HUES48 (cell line): Measurements from ENCODE around the gene COMMD1.
A peak's percentile ranks its signal among the peaks of the same experiment; 100 is the strongest.
"Not testable (repeated sequence)": the region's sequence is repeated elsewhere in the genome, so short reads cannot be mapped to it uniquely, and the experiment has no call there.

Experiments
- H3K27ac ChIP-seq: one replicate; pipeline ENCODE4 v1.7.0; 2013; ENCODE audit warnings: low read depth, low read length, inconsistent platforms
- H3K27me3 ChIP-seq: 2 replicates; pipeline ENCODE4 v1.6.1; 2013; ENCODE audit warnings: mild to moderate bottlenecking, low read length; ENCODE audit not compliant: control insufficient read depth, insufficient read depth
- H3K36me3 ChIP-seq: 2 replicates; pipeline ENCODE4 v1.6.1; 2013; ENCODE audit warnings: low read length; ENCODE audit not compliant: control insufficient read depth, insufficient read depth
- H3K4me1 ChIP-seq: 2 replicates; pipeline ENCODE4 v1.6.1; 2013; ENCODE audit warnings: mild to moderate bottlenecking, low read length; ENCODE audit not compliant: control insufficient read depth, insufficient read depth
- H3K4me3 ChIP-seq: 2 replicates; pipeline ENCODE4 v1.5.1; 2013; ENCODE audit warnings: mild to moderate bottlenecking, low read depth, low read length
- H3K9ac ChIP-seq: 2 replicates; pipeline ENCODE4 v1.6.1; 2013; ENCODE audit warnings: mild to moderate bottlenecking, low read depth, low read length, moderate library complexity
- H3K9me3 ChIP-seq: 2 replicates; pipeline ENCODE4 v1.6.1; 2013; ENCODE audit warnings: low read length; ENCODE audit not compliant: control insufficient read depth, insufficient read depth

Gene COMMD1

GRCh38 chr2:62144689-62145477, 239.4 kb downstream of the COMMD1 start:
- Histone ChIP-seq H3K27ac (no peak overlapping the region), H3K9me3 (no peaks in the 10 kb centered on the region), H3K9ac (no peak overlapping the region), H3K4me3 (no peak overlapping the region), H3K36me3 (no peaks in the 10 kb centered on the region), H3K27me3 (no peaks in the 10 kb centered on the region), H3K4me1 (0 out of 2 replicates have a peak, but pooled peaks cover 15% of the 10 kb centered on the region)

DNA sequence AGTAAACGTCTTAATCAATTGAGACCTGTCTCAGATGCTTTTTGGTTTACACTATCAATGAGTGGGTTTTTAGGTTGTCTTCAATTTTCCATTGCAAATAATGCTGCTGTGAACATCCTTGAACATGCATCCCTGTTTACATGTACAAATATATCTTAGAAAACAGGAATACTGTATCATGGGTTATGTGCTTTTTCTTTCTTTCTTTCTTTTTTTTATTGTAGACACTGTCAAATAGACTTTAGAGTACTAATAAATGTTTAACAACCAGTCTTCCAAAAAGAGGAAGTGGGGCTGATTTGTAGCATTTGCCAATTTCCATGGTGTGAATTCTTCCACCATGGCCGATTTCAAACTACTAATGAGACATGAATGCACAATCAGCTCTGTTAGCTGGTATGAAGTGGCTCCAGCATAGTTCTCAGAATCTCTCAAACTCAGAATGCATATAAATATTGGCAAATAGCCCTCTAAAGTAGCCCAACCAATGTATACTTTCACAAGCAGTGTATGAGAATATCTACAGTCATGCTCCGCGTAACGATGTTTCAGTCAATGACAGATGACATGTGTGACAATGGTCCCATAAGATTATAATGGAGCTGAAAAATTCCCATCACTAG, 240.1 kb downstream of the COMMD1 start:
- H3K27me3 ChIP-seq, result no peaks in the 10 kb centered on the region
- H3K4me3 ChIP-seq, result no peak overlapping the region
- H3K27ac ChIP-seq, result no peak overlapping the region
- H3K36me3 ChIP-seq, result no peaks in the 10 kb centered on the region
- H3K4me1 ChIP-seq, result peaks cover 17% of the 10 kb centered on the region; the same call in 1 of the 2 replicates
- H3K9ac ChIP-seq, result no peak overlapping the region
- no peaks in the 10 kb centered on the region for H3K9me3 ChIP-seq

GRCh38 chr2:62146790-62147189, 241.3 kb downstream of the COMMD1 start:
- not testable (repeated sequence) for H3K27me3 ChIP-seq, H3K9me3 ChIP-seq, H3K9ac ChIP-seq, H3K4me3 ChIP-seq, H3K36me3 ChIP-seq, H3K27ac ChIP-seq
- H3K4me1 ChIP-seq, result peaks cover 28% of the 10 kb centered on the region

DNA sequence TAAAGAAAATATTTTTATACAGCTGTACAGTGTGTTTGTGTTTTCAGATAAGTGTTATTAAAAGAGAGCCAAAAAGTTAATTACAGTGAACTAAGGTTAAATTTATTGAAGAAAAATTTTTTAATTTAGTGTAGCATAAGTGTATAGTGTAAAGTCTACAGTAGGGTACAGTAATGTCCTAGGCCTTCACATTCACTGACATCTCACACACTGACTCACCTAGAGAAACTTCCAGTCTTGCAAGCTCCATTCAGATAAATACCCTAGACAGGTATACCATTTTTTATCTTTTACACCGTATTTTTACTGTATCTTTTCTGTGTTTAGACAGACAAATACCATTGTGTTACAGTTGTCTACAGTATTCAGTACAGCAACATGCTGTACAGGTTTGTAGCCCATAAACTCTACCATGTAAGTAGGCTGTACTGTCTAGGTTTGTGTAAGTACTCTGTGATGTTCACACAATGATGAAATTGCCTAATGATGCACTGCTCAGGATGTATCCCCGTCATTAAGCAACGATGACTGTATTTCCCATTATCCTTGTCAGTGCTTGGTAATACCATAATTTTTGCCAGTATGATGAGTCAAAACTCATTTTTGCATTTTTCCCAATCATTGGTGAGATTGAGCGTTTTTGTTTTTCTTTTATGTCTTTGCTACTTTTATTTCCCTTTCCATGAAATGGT, 242.3 kb downstream of the COMMD1 start:
- H3K27me3 ChIP-seq, result no peaks in the 10 kb centered on the region
- H3K36me3 ChIP-seq, result no peaks in the 10 kb centered on the region
- H3K9ac ChIP-seq, result no peak overlapping the region
- no peak overlapping the region for H3K27ac ChIP-seq
- no peaks in the 10 kb centered on the region for H3K9me3 ChIP-seq
- H3K4me1 ChIP-seq, result peaks cover 32% of the 10 kb centered on the region
- no peak overlapping the region for H3K4me3 ChIP-seq

DNA sequence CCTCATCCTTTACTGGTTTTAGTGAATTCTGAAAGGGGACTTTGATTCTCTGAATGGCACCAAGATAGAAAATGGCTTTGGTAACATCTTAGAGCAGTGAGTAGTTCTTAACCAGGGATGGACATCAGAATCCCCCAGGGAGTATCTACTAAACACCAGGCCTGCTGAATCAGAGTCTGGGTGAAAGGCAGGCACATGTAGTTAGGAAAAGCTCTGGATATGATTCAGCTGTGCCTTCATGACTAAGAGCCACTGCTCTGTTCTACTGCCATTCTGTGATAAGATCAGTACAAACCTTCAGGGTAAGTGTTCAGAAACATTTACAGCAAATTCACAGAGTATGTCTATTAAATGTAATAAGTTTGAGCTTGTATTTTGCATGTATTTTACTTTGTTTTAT, 244.2 kb downstream of the COMMD1 start:
- Histone ChIP-seq H3K4me3 (no peak overlapping the region), H3K9ac (no peak overlapping the region), H3K36me3 (no peaks in the 10 kb centered on the region), H3K4me1 (peaks cover 25% of the 10 kb centered on the region), H3K9me3 (no peaks in the 10 kb centered on the region), H3K27me3 (no peaks in the 10 kb centered on the region), H3K27ac (no peak overlapping the region)

DNA sequence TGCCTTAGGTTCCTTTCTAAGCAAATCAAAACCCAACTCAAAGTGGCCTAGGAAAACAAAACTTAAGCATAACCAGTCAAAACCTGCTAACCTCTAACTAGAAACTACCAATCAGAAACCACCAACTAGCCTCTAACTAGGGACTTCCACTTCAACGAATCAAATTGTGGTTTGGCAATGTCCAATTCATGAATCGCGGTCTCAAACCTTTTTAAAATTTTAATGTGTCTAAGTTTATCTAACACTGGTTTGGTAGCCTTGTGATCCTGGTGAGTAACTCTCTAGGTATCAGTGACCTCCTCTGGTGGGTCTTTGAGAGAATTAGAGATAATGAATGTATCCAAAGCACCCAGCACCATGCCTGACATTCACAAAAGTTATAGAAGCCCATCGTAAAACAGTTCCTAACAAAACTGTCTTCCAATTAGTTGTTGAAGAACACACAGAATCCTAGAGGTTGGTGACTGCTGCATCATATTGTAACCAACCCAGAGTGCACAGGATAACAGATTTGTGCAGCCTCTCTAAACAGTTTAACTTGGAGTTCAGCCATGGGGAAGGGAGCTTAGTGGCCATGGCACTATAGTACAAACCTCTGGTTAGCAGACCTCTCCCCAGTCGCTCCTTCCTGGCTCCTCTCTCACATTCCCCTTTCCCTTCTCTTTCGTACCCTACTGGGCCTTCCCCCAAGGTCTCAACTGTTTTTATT, 245.3 kb downstream of the COMMD1 start:
- peaks cover 22% of the 10 kb centered on the region for H3K4me1 ChIP-seq
- no peaks in the 10 kb centered on the region for H3K36me3 ChIP-seq
- peak overlapping the region; percentile 21; the same call in 1 of the 2 replicates for H3K4me3 ChIP-seq
- peak overlapping the region; percentile 38 for H3K27ac ChIP-seq
- no peaks in the 10 kb centered on the region for H3K27me3 ChIP-seq
- peaks cover 3% of the 10 kb centered on the region; the same call in 1 of the 2 replicates for H3K9me3 ChIP-seq
- no peak overlapping the region for H3K9ac ChIP-seq

DNA sequence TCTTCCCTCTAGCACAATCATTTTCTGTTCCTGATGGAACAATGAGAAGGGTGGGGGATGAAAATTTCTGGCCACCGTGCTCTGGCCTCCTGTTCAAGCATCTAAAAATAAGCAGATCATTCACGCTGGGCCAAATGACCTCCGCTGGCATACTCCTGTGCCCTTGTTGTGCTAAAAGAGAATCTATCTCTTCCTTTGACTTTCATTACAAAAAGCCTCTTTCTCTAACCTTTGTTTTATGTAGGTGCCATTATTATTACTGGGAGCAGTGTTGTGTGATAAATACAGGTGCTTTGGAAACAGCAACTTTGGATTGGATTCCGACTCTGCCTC, 245.8 kb downstream of the COMMD1 start:
- peak overlapping the region; percentile 38 for H3K27ac ChIP-seq

GRCh38 chr2:62152000-62152399, 246.5 kb downstream of the COMMD1 start:
- no peak overlapping the region for H3K4me3 ChIP-seq
- no peak overlapping the region for H3K27ac ChIP-seq
- peaks cover 26% of the 10 kb centered on the region for H3K4me1 ChIP-seq
- H3K9me3 ChIP-seq, result peaks cover 3% of the 10 kb centered on the region; the same call in 1 of the 2 replicates
- no peaks in the 10 kb centered on the region for H3K36me3 ChIP-seq
- no peak overlapping the region for H3K9ac ChIP-seq
- H3K27me3 ChIP-seq, result no peaks in the 10 kb centered on the region

More for the DNA sequence above, 245.8 kb downstream of the COMMD1 start:
- peaks cover 3% of the 10 kb centered on the region; the same call in 1 of the 2 replicates for H3K9me3 ChIP-seq
- peak overlapping the region; percentile 21; the same call in 1 of the 2 replicates for H3K4me3 ChIP-seq
- H3K4me1 ChIP-seq, result peaks cover 22% of the 10 kb centered on the region
- H3K27me3 ChIP-seq, result no peaks in the 10 kb centered on the region
- no peaks in the 10 kb centered on the region for H3K36me3 ChIP-seq
- H3K9ac ChIP-seq, result no peak overlapping the region

DNA sequence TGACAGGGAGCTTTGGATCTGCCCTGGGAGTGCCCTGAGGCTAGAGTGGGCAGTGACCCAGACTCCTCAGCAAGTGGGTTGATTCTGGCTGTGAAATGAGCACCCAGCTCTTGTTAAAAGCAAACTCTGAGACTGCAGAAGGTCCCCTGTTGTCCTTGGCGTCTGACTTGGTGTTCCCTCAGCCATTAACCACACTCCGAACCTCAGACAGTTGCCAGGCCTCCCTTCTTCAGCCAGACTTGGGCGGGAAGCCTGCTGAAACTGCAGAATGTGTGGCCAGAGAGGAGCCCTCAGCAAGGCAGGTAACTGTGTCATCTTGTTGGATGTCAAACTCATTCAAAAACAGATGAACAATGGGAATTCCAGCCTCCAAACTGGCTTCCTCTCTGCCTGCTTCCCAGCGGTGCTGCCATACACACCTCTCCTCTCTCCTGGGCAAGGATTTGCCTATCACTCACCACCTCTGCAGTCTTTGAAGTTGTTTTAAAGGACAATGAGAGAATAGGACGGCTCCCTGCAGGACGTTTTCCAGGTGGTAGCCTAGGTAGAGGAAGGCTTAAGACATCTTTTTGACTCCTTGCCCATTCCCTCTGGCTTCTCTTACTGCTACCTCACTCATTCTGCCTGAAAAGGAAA, 251.5 kb downstream of the COMMD1 start:
- no peaks in the 10 kb centered on the region for H3K36me3 ChIP-seq

GRCh38 chr2:62158444-62159121, 253.1 kb downstream of the COMMD1 start:
- Histone ChIP-seq H3K4me1 (peaks cover 13% of the 10 kb centered on the region), H3K9me3 (peaks cover 3% of the 10 kb centered on the region; the same call in 1 of the 2 replicates), H3K4me3 (no peak overlapping the region), H3K9ac (no peak overlapping the region), H3K27me3 (no peaks in the 10 kb centered on the region), H3K27ac (no peak overlapping the region), H3K36me3 (no peaks in the 10 kb centered on the region)

More for the DNA sequence above, 251.5 kb downstream of the COMMD1 start:
- no peak overlapping the region for H3K4me3 ChIP-seq
- H3K9ac ChIP-seq, result no peak overlapping the region
- H3K27me3 ChIP-seq, result no peaks in the 10 kb centered on the region
- H3K9me3 ChIP-seq, result peaks cover 3% of the 10 kb centered on the region; the same call in 1 of the 2 replicates
- no peak overlapping the region for H3K27ac ChIP-seq
- H3K4me1 ChIP-seq, result peaks cover 13% of the 10 kb centered on the region
